ENCODE measurements around the gene AXDND1.
"Not testable (repeated sequence)": the region's sequence is repeated elsewhere in the genome, so short reads cannot be mapped to it uniquely, and the experiment has no call there.

The AXDND1 gene

GRCh38 chr1:179366093-179366800 is 476 bp downstream of the AXDND1 start:
- peak; percentile 4 for DNase-seq (ENCODE audit: low spot score)

GRCh38 chr1:179369751-179370341 is 4.1 kb downstream of the AXDND1 start:
- peak; percentile 63 for DNase-seq (ENCODE audit: low spot score)

- DNase-seq (ENCODE audit: low spot score), result no peak
Observed at GRCh38 chr1:179372160-179372559, 6.4 kb downstream of the AXDND1 start.

DNA sequence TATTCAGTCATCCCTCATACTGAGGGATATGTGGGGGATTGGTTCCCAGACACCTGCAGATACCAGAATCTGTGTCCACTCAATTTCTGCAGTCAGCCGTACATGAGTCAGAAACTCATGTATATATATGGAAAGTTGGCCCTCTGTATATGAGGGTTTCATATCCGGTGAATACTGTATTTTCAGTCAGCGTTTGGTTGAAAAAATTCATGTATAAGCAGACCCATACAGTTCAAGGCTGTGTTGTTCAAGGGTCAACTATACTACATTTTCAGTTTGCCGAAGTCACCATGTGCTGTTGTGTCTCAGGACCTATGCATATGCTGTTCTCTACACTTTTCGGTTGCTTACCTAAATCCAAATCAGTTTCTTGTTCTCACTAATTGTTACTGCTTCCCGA is 10.5 kb downstream of the AXDND1 start:
- no peak for DNase-seq (ENCODE audit: low spot score)

- no peak for DNase-seq (ENCODE audit: low spot score)
Observed at GRCh38 chr1:179380299-179380698, 14.5 kb downstream of the AXDND1 start.

GRCh38 chr1:179384027-179384426 is 18.3 kb downstream of the AXDND1 start:
- DNase-seq (ENCODE audit: low spot score), result no peak

- no peak for DNase-seq (ENCODE audit: low spot score)
Observed at GRCh38 chr1:179385510-179385909, 19.7 kb downstream of the AXDND1 start.

GRCh38 chr1:179393721-179394120 is 27.9 kb downstream of the AXDND1 start:
- DNase-seq (ENCODE audit: low spot score), result no peak

- DNase-seq (ENCODE audit: low spot score), result not testable (repeated sequence)
Observed at GRCh38 chr1:179399399-179399798, 33.6 kb downstream of the AXDND1 start.

DNA sequence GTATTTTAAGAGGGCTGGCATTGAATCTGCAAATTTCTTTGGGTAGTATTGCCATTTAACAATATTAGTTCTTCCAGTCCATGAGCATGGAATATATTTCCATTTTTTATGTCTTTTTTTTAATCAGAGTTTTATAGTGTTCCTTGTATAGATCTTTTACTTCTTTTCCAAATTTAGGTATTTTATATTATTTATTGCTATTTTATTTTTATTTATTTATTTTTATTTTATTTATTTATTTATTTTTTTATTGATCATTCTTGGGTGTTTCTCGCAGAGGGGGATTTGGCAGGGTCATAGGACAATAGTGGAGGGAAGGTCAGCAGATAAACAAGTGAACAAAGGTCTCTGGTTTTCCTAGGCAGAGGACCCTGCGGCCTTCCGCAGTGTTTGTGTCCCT is 52.0 kb downstream of the AXDND1 start:
- DNase-seq (ENCODE audit: low spot score), result not testable (repeated sequence)

DNA sequence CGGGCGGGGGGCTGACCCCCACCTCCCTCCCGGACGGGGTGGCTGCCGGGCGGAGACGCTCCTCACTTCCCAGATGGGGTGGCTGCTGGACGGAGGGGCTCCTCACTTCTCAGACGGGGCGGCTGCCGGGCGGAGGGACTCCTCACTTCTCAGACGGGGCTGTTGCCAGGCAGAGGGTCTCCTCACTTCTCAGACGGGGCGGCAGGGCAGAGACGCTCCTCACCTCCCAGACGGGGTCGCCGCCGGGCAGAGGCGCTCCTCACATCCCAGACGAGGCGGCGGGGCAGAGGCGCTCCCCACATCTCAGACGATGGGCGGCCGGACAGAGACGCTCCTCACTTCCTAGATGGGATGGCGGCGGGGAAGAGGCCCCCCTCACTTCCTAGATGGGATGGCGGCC is 52.9 kb downstream of the AXDND1 start:
- not testable (repeated sequence) for DNase-seq (ENCODE audit: low spot score)

DNA sequence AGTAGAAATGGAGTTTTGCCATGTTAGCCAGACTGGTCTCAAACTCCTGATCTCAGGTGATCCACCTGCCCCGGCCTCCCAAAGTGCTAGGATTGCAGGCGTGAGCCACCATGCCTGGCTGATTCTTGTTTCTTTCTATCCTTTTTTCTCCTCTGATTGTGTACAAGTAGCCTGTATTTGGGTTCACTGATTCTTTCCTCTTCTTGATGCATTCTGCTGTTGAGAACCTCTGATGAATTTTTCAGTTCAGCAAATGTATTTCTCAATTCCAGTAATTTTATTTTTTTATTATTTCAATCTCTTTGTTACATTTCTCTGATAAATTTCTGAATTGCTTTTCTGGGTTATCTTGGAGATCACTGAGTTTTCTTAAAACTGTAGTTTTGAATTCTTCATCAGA is 58.8 kb downstream of the AXDND1 start:
- no peak for DNase-seq (ENCODE audit: low spot score)

- DNase-seq (ENCODE audit: low spot score), result no peak
Observed at GRCh38 chr1:179425186-179425585, 59.4 kb downstream of the AXDND1 start.

- DNase-seq (ENCODE audit: low spot score), result no peak
Observed at GRCh38 chr1:179437171-179437570, 71.4 kb downstream of the AXDND1 start.

- not testable (repeated sequence) for DNase-seq (ENCODE audit: low spot score)
Observed at GRCh38 chr1:179439646-179440045, 73.9 kb downstream of the AXDND1 start.

DNA sequence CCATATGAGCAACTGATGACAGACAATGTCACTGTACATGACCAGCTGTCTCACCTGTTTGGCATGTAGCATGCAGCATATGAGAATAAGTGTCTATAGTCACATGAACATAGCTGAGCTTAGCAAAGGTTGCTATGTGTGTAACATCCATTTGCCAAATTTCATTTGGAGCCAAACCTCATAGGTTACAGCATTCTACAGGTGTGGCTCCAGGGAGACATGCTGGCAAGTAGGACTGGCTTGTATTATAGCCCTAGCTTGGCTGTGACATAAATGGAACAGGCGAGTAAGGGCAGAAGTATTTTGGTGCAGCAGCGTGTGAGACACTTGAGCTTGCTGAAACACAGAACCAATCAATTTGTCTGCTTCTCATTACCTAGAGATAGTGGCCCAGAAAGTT is 74.5 kb downstream of the AXDND1 start:
- DNase-seq (ENCODE audit: low spot score), result not testable (repeated sequence)

GRCh38 chr1:179440971-179441370 is 75.2 kb downstream of the AXDND1 start:
- DNase-seq (ENCODE audit: low spot score), result no peak

DNA sequence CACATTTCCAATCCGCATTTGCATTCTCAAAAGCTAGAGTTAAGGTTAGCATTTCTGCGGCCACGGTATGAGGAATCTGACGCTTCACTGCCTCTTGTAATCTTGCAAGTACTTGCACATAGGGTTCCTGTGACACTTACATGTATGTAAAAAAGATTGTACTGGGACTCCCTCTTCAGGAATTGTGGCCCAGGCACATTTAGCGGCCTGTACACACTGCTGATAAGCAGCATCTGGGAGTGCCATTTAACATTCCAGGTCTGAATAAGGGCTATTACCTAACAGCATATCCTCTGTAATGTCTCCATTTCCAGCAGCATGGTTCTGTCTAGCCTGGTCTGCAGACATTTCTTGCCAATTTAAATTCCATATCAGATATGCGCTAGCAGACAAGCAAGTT is 75.7 kb downstream of the AXDND1 start:
- DNase-seq (ENCODE audit: low spot score), result no peak

DNA sequence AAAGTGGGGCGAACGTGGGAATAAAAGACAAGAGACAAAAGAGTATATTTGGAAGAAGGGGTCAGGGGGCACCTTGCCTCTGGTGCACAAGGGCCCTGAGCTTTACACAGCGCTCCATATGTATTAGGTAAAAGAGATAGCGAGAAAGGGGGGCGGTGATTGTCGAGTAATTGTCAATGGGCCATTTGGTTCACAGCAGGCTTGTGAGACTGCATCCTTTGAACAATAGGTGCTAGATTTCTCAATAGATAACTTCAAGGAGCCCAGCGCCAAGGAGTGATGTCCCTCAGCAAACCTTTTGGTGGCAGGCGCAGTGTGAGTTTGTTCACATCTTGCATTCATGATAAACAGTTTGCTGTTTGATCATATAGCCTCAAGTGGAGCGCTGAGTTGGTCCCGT is 77.1 kb downstream of the AXDND1 start:
- DNase-seq (ENCODE audit: low spot score), result not testable (repeated sequence)

GRCh38 chr1:179445593-179445992 is 79.8 kb downstream of the AXDND1 start:
- no peak for DNase-seq (ENCODE audit: low spot score)

DNA sequence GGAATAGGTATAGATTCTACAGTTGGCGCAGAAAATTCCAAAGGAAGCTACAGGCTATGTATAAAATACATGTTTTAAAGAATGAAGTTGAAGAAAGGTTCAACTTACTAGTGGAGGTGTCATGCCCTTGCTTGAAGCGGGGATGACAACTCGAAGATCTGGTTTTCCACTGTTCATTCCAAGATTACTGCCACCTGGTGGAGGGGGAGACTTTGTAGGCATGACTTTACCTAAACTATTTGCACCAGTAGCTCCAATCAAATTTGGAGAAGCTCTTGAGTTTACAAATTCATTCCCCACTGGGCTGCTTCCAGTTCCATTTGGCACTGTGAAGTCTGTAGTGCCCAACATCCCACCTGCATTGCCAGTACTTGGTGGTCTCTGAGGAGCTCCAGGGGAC is 81.7 kb downstream of the AXDND1 start:
- DNase-seq (ENCODE audit: low spot score), result no peak

- no peak for DNase-seq (ENCODE audit: low spot score)
Observed at GRCh38 chr1:179448437-179449149, 82.8 kb downstream of the AXDND1 start.

DNA sequence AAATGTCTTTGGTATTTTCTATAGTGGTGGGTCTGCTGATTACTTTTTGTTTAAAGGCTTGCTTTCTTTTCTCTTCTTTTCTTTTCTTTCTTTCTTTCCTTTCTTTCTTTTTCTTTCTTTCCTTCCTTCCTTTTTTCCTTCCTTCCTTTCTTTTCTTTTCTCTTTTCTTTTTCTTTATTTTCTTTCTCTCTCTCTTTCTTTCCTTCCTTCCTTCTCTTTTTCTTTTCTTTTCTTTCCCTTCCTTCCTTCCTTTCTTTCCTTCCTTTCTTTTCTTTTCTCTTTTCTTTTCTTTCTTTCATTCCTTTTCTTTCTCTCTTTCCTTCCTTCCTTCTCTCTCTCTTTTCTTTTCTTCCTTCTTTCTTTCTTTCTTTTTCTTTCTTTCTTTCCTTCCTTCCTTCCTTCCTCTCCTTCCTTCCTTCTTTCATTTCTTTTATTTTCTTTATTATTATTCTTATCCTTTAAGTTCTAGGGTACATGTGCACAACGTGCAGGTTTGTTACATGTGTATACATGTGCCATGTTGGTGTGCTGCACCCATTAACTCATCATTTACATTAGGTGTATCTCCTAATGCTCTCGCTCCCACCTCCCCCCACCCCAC is 93.9 kb downstream of the AXDND1 start:
- DNase-seq (ENCODE audit: low spot score), result not testable (repeated sequence)

Measured in germinal center (tissue), 1 donor.